ENCODE results near the gene SLC29A1.

Gene SLC29A1

GRCh38 chr6:44268095-44268628, 44.8 kb downstream of the SLC29A1 start:
- no peak overlapping the region for H3K4me3 ChIP-seq (ENCODE audit: low read length)
- peak; percentile 68 for DNase-seq (ENCODE audit: low read depth)
- no peaks in the 10 kb centered on the region for H3K36me3 ChIP-seq (ENCODE audit: control insufficient read depth, insufficient read depth, low read length, severe bottlenecking)
- H3K4me1 ChIP-seq (ENCODE audit: control insufficient read depth, insufficient read depth, low read length): peaks cover 18% of the 10 kb centered on the region
- H3K9ac ChIP-seq (ENCODE audit: low read length): no peak overlapping the region
- no peaks in the 10 kb centered on the region for H3K9me3 ChIP-seq (ENCODE audit: control insufficient read depth, low read length)
- H3K27me3 ChIP-seq (replicated peaks; ENCODE audit: control insufficient read depth, insufficient read depth, low read length): peaks cover 42% of the 10 kb centered on the region

GRCh38 chr6:44269178-44269920, 46.0 kb downstream of the SLC29A1 start:
- DNase-seq (ENCODE audit: low read depth): no peak
- H3K9ac ChIP-seq (ENCODE audit: low read length): no peak overlapping the region
- H3K36me3 ChIP-seq (ENCODE audit: control insufficient read depth, insufficient read depth, low read length, severe bottlenecking): no peaks in the 10 kb centered on the region
- H3K9me3 ChIP-seq (ENCODE audit: control insufficient read depth, low read length): no peaks in the 10 kb centered on the region
- H3K4me3 ChIP-seq (ENCODE audit: low read length): no peak overlapping the region
- H3K4me1 ChIP-seq (ENCODE audit: control insufficient read depth, insufficient read depth, low read length): peaks cover 6% of the 10 kb centered on the region
- peaks cover 52% of the 10 kb centered on the region for H3K27me3 ChIP-seq (replicated peaks; ENCODE audit: control insufficient read depth, insufficient read depth, low read length)

GRCh38 chr6:44269921-44270525, 46.6 kb downstream of the SLC29A1 start, which contains the start of gene TMEM151B:
Gene TMEM151B (plus strand): TSS chr6:44270450. CDS start chr6:44270743, 293 bp downstream.
- Histone ChIP-seq H3K9ac (ENCODE audit: low read length) (no peak within 1 kb of the TSS), H3K4me3 (ENCODE audit: low read length) (no peak within 1 kb of the TSS), H3K9me3 (ENCODE audit: control insufficient read depth, low read length) (no peaks in the 10 kb centered on the region), H3K4me1 (ENCODE audit: control insufficient read depth, insufficient read depth, low read length) (no peaks in the 10 kb centered on the region), H3K36me3 (ENCODE audit: control insufficient read depth, insufficient read depth, low read length, severe bottlenecking) (no peaks in the 10 kb centered on the region), H3K27me3 (replicated peaks; ENCODE audit: control insufficient read depth, insufficient read depth, low read length) (peaks cover 55% of the 10 kb centered on the region)
- DNase-seq (ENCODE audit: low read depth): no peak

- no peaks in the 10 kb centered on the region for H3K36me3 ChIP-seq (ENCODE audit: control insufficient read depth, insufficient read depth, low read length, severe bottlenecking)
Measured at GRCh38 chr6:44270526-44271405, 47.4 kb downstream of the SLC29A1 start.

GRCh38 chr6:44271406-44271723, 48.0 kb downstream of the SLC29A1 start:
- Histone ChIP-seq H3K4me1 (ENCODE audit: control insufficient read depth, insufficient read depth, low read length) (no peaks in the 10 kb centered on the region), H3K9ac (ENCODE audit: low read length) (no peak overlapping the region), H3K27me3 (replicated peaks; ENCODE audit: control insufficient read depth, insufficient read depth, low read length) (peaks cover 63% of the 10 kb centered on the region), H3K36me3 (ENCODE audit: control insufficient read depth, insufficient read depth, low read length, severe bottlenecking) (no peaks in the 10 kb centered on the region), H3K9me3 (ENCODE audit: control insufficient read depth, low read length) (no peaks in the 10 kb centered on the region), H3K4me3 (ENCODE audit: low read length) (no peak overlapping the region)
- no peak for DNase-seq (ENCODE audit: low read depth)

More at GRCh38 chr6:44270526-44271405, 47.4 kb downstream of the SLC29A1 start:
- no peak overlapping the region for H3K4me3 ChIP-seq (ENCODE audit: low read length)
- H3K9ac ChIP-seq (ENCODE audit: low read length): no peak overlapping the region
- peak; percentile 33 for DNase-seq (ENCODE audit: low read depth)
- H3K4me1 ChIP-seq (ENCODE audit: control insufficient read depth, insufficient read depth, low read length): no peaks in the 10 kb centered on the region
- no peaks in the 10 kb centered on the region for H3K9me3 ChIP-seq (ENCODE audit: control insufficient read depth, low read length)
- H3K27me3 ChIP-seq (replicated peaks; ENCODE audit: control insufficient read depth, insufficient read depth, low read length): peaks cover 62% of the 10 kb centered on the region

- no peak for DNase-seq (ENCODE audit: low read depth)
- H3K4me1 ChIP-seq (ENCODE audit: control insufficient read depth, insufficient read depth, low read length): no peaks in the 10 kb centered on the region
- no peak overlapping the region for H3K4me3 ChIP-seq (ENCODE audit: low read length)
Measured at GRCh38 chr6:44271914-44272313, 48.5 kb downstream of the SLC29A1 start.

GRCh38 chr6:44272529-44272928, 49.1 kb downstream of the SLC29A1 start:
- H3K27me3 ChIP-seq (replicated peaks; ENCODE audit: control insufficient read depth, insufficient read depth, low read length): peaks cover 75% of the 10 kb centered on the region

More at GRCh38 chr6:44271914-44272313, 48.5 kb downstream of the SLC29A1 start:
- H3K36me3 ChIP-seq (ENCODE audit: control insufficient read depth, insufficient read depth, low read length, severe bottlenecking): no peaks in the 10 kb centered on the region
- no peak overlapping the region for H3K9ac ChIP-seq (ENCODE audit: low read length)
- no peaks in the 10 kb centered on the region for H3K9me3 ChIP-seq (ENCODE audit: control insufficient read depth, low read length)
- H3K27me3 ChIP-seq (replicated peaks; ENCODE audit: control insufficient read depth, insufficient read depth, low read length): peaks cover 68% of the 10 kb centered on the region

GRCh38 chr6:44272999-44273566, 49.7 kb downstream of the SLC29A1 start:
- DNase-seq (ENCODE audit: low read depth): no peak
- Histone ChIP-seq H3K9ac (ENCODE audit: low read length) (no peak overlapping the region), H3K9me3 (ENCODE audit: control insufficient read depth, low read length) (no peaks in the 10 kb centered on the region), H3K4me1 (ENCODE audit: control insufficient read depth, insufficient read depth, low read length) (no peaks in the 10 kb centered on the region), H3K27me3 (replicated peaks; ENCODE audit: control insufficient read depth, insufficient read depth, low read length) (peaks cover 80% of the 10 kb centered on the region), H3K4me3 (ENCODE audit: low read length) (no peak overlapping the region), H3K36me3 (ENCODE audit: control insufficient read depth, insufficient read depth, low read length, severe bottlenecking) (no peaks in the 10 kb centered on the region)

More at GRCh38 chr6:44272529-44272928, 49.1 kb downstream of the SLC29A1 start:
- Histone ChIP-seq H3K4me1 (ENCODE audit: control insufficient read depth, insufficient read depth, low read length) (no peaks in the 10 kb centered on the region), H3K9ac (ENCODE audit: low read length) (no peak overlapping the region), H3K9me3 (ENCODE audit: control insufficient read depth, low read length) (no peaks in the 10 kb centered on the region), H3K36me3 (ENCODE audit: control insufficient read depth, insufficient read depth, low read length, severe bottlenecking) (no peaks in the 10 kb centered on the region), H3K4me3 (ENCODE audit: low read length) (no peak overlapping the region)
- no peak for DNase-seq (ENCODE audit: low read depth)

GRCh38 chr6:44273617-44274016, 50.2 kb downstream of the SLC29A1 start:
- H3K27me3 ChIP-seq (replicated peaks; ENCODE audit: control insufficient read depth, insufficient read depth, low read length): peaks cover 80% of the 10 kb centered on the region
- no peak for DNase-seq (ENCODE audit: low read depth)
- H3K4me3 ChIP-seq (ENCODE audit: low read length): no peak overlapping the region
- H3K9ac ChIP-seq (ENCODE audit: low read length): no peak overlapping the region
- H3K9me3 ChIP-seq (ENCODE audit: control insufficient read depth, low read length): no peaks in the 10 kb centered on the region
- no peaks in the 10 kb centered on the region for H3K4me1 ChIP-seq (ENCODE audit: control insufficient read depth, insufficient read depth, low read length)
- H3K36me3 ChIP-seq (ENCODE audit: control insufficient read depth, insufficient read depth, low read length, severe bottlenecking): no peaks in the 10 kb centered on the region

- no peaks in the 10 kb centered on the region for H3K9me3 ChIP-seq (ENCODE audit: control insufficient read depth, low read length)
- H3K9ac ChIP-seq (ENCODE audit: low read length): no peak overlapping the region
- DNase-seq (ENCODE audit: low read depth): no peak
- no peak overlapping the region for H3K4me3 ChIP-seq (ENCODE audit: low read length)
- no peaks in the 10 kb centered on the region for H3K36me3 ChIP-seq (ENCODE audit: control insufficient read depth, insufficient read depth, low read length, severe bottlenecking)
- peaks cover 76% of the 10 kb centered on the region for H3K27me3 ChIP-seq (replicated peaks; ENCODE audit: control insufficient read depth, insufficient read depth, low read length)
- no peaks in the 10 kb centered on the region for H3K4me1 ChIP-seq (ENCODE audit: control insufficient read depth, insufficient read depth, low read length)
Measured at GRCh38 chr6:44275271-44275748, 51.9 kb downstream of the SLC29A1 start.

Data from adipocyte (in vitro differentiated cells).